CD14-positive monocyte (primary cell): Measurements from ENCODE around the gene HYOU1. TPM values are rescaled to one million over a fixed set of nuclear protein-coding genes. Genes with fewer than 3 reads are reported as not detected.
A peak's percentile ranks its signal among the peaks of the same experiment; 100 is the strongest.

Experiments
- DNase-seq, 3 donors: peaks; one replicate each; pipeline ENCODE4 v3.0.0-alpha.2; 2011 to 2022
- H2AFZ ChIP-seq: 2 replicates; pipeline ENCODE4 v1.6.0; 2012; ENCODE audit warnings: mild to moderate bottlenecking, low read depth, low read length, inconsistent platforms; ENCODE audit not compliant: insufficient read depth, poor library complexity, severe bottlenecking
- H3K27ac ChIP-seq, 2 donors: 1 replicate in 1 of 2; 2 replicates in 1 of 2; pipeline ENCODE4 v1.5.1; 2012 to 2013; ENCODE audit warnings: low read length in 2 of 2, control low read depth in 1 of 2, inconsistent platforms in 1 of 2, low read depth in 1 of 2, mild to moderate bottlenecking in 1 of 2
- H3K27me3 ChIP-seq, 2 donors: one replicate each; pipeline versions ENCODE4 v1.6.0 to v1.6.1; 2011 to 2013; ENCODE audit warnings: low read length in 2 of 2; ENCODE audit not compliant: control insufficient read depth in 2 of 2, insufficient read depth in 2 of 2
- H3K36me3 ChIP-seq, 2 donors: replicated peaks in 1 of 2; 1 replicate in 1 of 2; 2 replicates in 1 of 2; pipeline versions ENCODE4 v1.5.1 to v1.6.1; 2012 to 2013; ENCODE audit warnings: low read length in 2 of 2, control low read depth in 1 of 2, inconsistent platforms in 1 of 2, mild to moderate bottlenecking in 1 of 2; ENCODE audit not compliant: insufficient read depth in 2 of 2, control insufficient read depth in 1 of 2
- H3K4me1 ChIP-seq, 2 donors: 1 replicate in 1 of 2; 2 replicates in 1 of 2; pipeline versions ENCODE4 v1.5.1 to v1.6.1; 2012 to 2013; ENCODE audit warnings: low read length in 2 of 2, control low read depth in 1 of 2, inconsistent platforms in 1 of 2, mild to moderate bottlenecking in 1 of 2, moderate library complexity in 1 of 2; ENCODE audit not compliant: insufficient read depth in 2 of 2, control insufficient read depth in 1 of 2
- H3K4me2 ChIP-seq: replicated peaks from 2 replicates; pipeline ENCODE3; 2012; ENCODE audit warnings: low read length, moderate library complexity, mild to moderate bottlenecking; ENCODE audit not compliant: poor library complexity, severe bottlenecking; ENCODE audit errors: extremely low read depth
- H3K4me3 ChIP-seq, 3 experiments: fragments of 200-600 bp in 1 of 3; sonication (generic) in 1 of 3; replicated peaks in 1 of 3; 1 replicate in 2 of 3; 2 replicates in 1 of 3; pipeline ENCODE4 v1.5.1; 2011 to 2013; ENCODE audit warnings: low read length in 3 of 3, mild to moderate bottlenecking in 3 of 3, control low read depth in 2 of 3, low read depth in 2 of 3, inconsistent platforms in 1 of 3, moderate library complexity in 1 of 3
- H3K79me2 ChIP-seq: 2 replicates; pipeline ENCODE4 v1.6.0; 2012; ENCODE audit warnings: mild to moderate bottlenecking, control low read depth, inconsistent platforms, low read length, moderate library complexity; ENCODE audit not compliant: insufficient read depth
- H3K9ac ChIP-seq: 2 replicates; pipeline ENCODE4 v1.6.0; 2017; ENCODE audit warnings: low read length, mild to moderate bottlenecking; ENCODE audit not compliant: insufficient read depth, poor library complexity, severe bottlenecking
- H3K9me3 ChIP-seq, 2 donors: replicated peaks in 1 of 2; 1 replicate in 1 of 2; 2 replicates in 1 of 2; pipeline versions ENCODE4 v1.5.1 to v1.6.1; 2012 to 2013; ENCODE audit warnings: low read length in 2 of 2, control low read depth in 1 of 2; ENCODE audit not compliant: control insufficient read depth in 1 of 2, insufficient read depth in 1 of 2
- H4K20me1 ChIP-seq: 2 replicates; pipeline ENCODE4 v1.6.0; 2012; ENCODE audit warnings: mild to moderate bottlenecking, low read length, control low read depth, moderate library complexity; ENCODE audit not compliant: insufficient read depth
- H3K27ac Mint-ChIP-seq, 7 donors: one replicate each; pipeline ENCODE4 v1.8.0; 2020; ENCODE audit warnings: mild to moderate bottlenecking in 7 of 7, mixed read lengths in 7 of 7, moderate library complexity in 6 of 7, inconsistent platforms in 2 of 7
- H3K27me3 Mint-ChIP-seq, 3 donors: one replicate each; pipeline ENCODE4 v1.8.0; 2021 to 2022; ENCODE audit warnings: low read depth in 3 of 3, mild to moderate bottlenecking in 3 of 3, mixed read lengths in 3 of 3, moderate library complexity in 3 of 3, inconsistent platforms in 1 of 3
- H3K36me3 Mint-ChIP-seq, 2 donors: one replicate each; pipeline ENCODE4 v1.8.0; 2020; ENCODE audit warnings: mixed read lengths in 2 of 2, inconsistent platforms in 1 of 2, mild to moderate bottlenecking in 1 of 2
- H3K4me1 Mint-ChIP-seq: one replicate; pipeline ENCODE4 v1.8.0; 2020; ENCODE audit warnings: mild to moderate bottlenecking, mixed read lengths
- H3K4me3 Mint-ChIP-seq, 2 donors: one replicate each; pipeline ENCODE4 v1.8.0; 2020; ENCODE audit warnings: mild to moderate bottlenecking in 2 of 2, mixed read lengths in 2 of 2, moderate library complexity in 1 of 2
- H3K9me3 Mint-ChIP-seq, 7 donors: one replicate each; pipeline ENCODE4 v1.8.0; 2020 to 2022; ENCODE audit warnings: mixed read lengths in 7 of 7, mild to moderate bottlenecking in 6 of 7, moderate library complexity in 6 of 7, inconsistent platforms in 2 of 7
- CTCF ChIP-seq: fragments of 200-600 bp; IDR thresholded peaks from one replicate; pipeline ENCODE4 v1.8.0; 2022; ENCODE audit warnings: antibody characterized with exemption, mild to moderate bottlenecking
- WGBS: methylation state at CpG from one replicate; pipeline ENCODE4 v1.1.5; 2013; ENCODE audit warnings: missing lambda C conversion rate; ENCODE audit not compliant: insufficient coverage; 5-methylcytosine and 5-hydroxymethylcytosine counted together
- intact Hi-C, 2 donors: fragments of 100-400 bp; cut with micrococcal nuclease; formaldehyde crosslinking; loops; one replicate each; pipeline versions ENCODE4 v1.15.0 to v1.15.1; 2023
- polyA plus RNA-seq, 3 donors: library from polyadenylated mRNA; depleted of rRNA in 1 of 3; unstranded in 2 of 3; stranded (reverse) in 1 of 3; fragments of 300-500 nt in 2 of 3; fragments of >200 nt in 1 of 3; fragmentation: Illumina TruSeq in 2 of 3; gene quantifications; 1 replicate in 2 of 3; 2 replicates in 1 of 3; pipeline ENCODE4 v1.2.3, GENCODE V29; 2012 to 2021

HYOU1 gene
- polyA plus RNA-seq, 3 donors, result 8.4 to 34.9 (median 8.6) TPM

- H3K27ac ChIP-seq, result no peak overlapping the region
- H3K27me3 Mint-ChIP-seq, result no peaks in the 10 kb centered on the region
- H4K20me1 ChIP-seq, result no peaks in the 10 kb centered on the region
- no peak overlapping the region for H3K4me3 ChIP-seq
- no peaks in the 10 kb centered on the region for H3K4me1 ChIP-seq
- H3K27ac Mint-ChIP-seq, result peak overlapping the region in 1 of 7 donors; percentile 61
- H3K9me3 ChIP-seq, result no peaks in the 10 kb centered on the region
- H3K79me2 ChIP-seq, result no peaks in the 10 kb centered on the region
- H3K9ac ChIP-seq, result no peak overlapping the region
- WGBS, result 100% methylated on average over 5 of the region's 6 CpGs
- no peak overlapping the region for H3K4me3 Mint-ChIP-seq
- H3K27me3 ChIP-seq, result no peaks in the 10 kb centered on the region
- H3K4me1 Mint-ChIP-seq, result no peaks in the 10 kb centered on the region
- H2AFZ ChIP-seq, result no peak overlapping the region
- H3K36me3 Mint-ChIP-seq, result peaks cover 65 to 74% of the 10 kb centered on the region in 2 donors
- intact Hi-C loops, result no loop called here
- DNase-seq, result no peak
- no peak overlapping the region for H3K4me2 ChIP-seq
- no peaks in the 10 kb centered on the region for H3K9me3 Mint-ChIP-seq
- no peak for TF ChIP-seq CTCF
- H3K36me3 ChIP-seq, result peaks cover 47 to 73% of the 10 kb centered on the region in 2 donors
Observed at GRCh38 chr11:119046489-119046888, 10.5 kb downstream of the HYOU1 start.

GRCh38 chr11:119044708-119045107 is 12.3 kb downstream of the HYOU1 start:
- Histone ChIP-seq H3K4me2 (no peak overlapping the region), H3K4me1 (no peaks in the 10 kb centered on the region), H3K9me3 (no peaks in the 10 kb centered on the region), H3K36me3 (peaks cover 37 to 55% of the 10 kb centered on the region in 2 donors), H3K27ac (no peak overlapping the region), H3K4me3 (no peak overlapping the region), H3K9ac (no peak overlapping the region), H4K20me1 (no peaks in the 10 kb centered on the region), H3K27me3 (no peaks in the 10 kb centered on the region), H3K79me2 (no peaks in the 10 kb centered on the region), H2AFZ (no peak overlapping the region)
- Mint-ChIP-seq H3K27me3 (peaks cover 0 to 2% (median 0%) of the 10 kb centered on the region in 3 donors), H3K27ac (peak overlapping the region in 2 of 7 donors; percentile 15 to 69), H3K4me3 (no peak overlapping the region), H3K4me1 (peaks cover 3% of the 10 kb centered on the region), H3K36me3 (peaks cover 48 to 56% of the 10 kb centered on the region in 2 donors), H3K9me3 (no peaks in the 10 kb centered on the region)
- peak; percentile 15 for TF ChIP-seq CTCF
- no peak for DNase-seq
- WGBS, result no CpG with 5 or more reads among the region's 6 CpGs
- intact Hi-C loops, result no loop called here
